HL-60 (cell line): ENCODE data around the gene CCR5AS.

Source experiments
- DNase-seq, 2 experiments: peaks; one replicate each; pipeline ENCODE4 v3.0.0-alpha.2; 2010 to 2020; ENCODE audit warnings: low read depth in 1 of 2, low spot score in 1 of 2
- H3K27ac ChIP-seq: fragments of 250-450 bp; sonication (Bioruptor Pico); replicated peaks from 2 replicates; pipeline ENCODE4 v1.5.1; 2020; ENCODE audit warnings: mild to moderate bottlenecking, moderate library complexity
- H3K27me3 ChIP-seq: fragments of 250-450 bp; sonication (Bioruptor Pico); 2 replicates; pipeline ENCODE4 v1.5.1; 2021; ENCODE audit warnings: mild to moderate bottlenecking, moderate library complexity; ENCODE audit not compliant: insufficient read depth, poor library complexity, severe bottlenecking
- H3K4me3 ChIP-seq: replicated peaks from 2 replicates; pipeline ENCODE4 v1.5.1; 2011; ENCODE audit warnings: mild to moderate bottlenecking, control low read depth, low read length; ENCODE audit not compliant: insufficient read depth
- CTCF ChIP-seq: IDR thresholded peaks from one replicate; pipeline ENCODE4 v1.5.1; 2011; ENCODE audit warnings: low read length, control low read depth, inconsistent platforms; ENCODE audit not compliant: insufficient read depth
- GABPA ChIP-seq: IDR thresholded peaks from 2 replicates; pipeline ENCODE4 v1.6.1; 2012; ENCODE audit warnings: low read depth
- POLR2AphosphoS5 ChIP-seq: IDR thresholded peaks from 2 replicates; pipeline ENCODE4 v1.6.1; 2012; ENCODE audit warnings: low read depth
- REST ChIP-seq: IDR thresholded peaks from 2 replicates; pipeline ENCODE4 v1.6.1; 2012; ENCODE audit warnings: low read depth; ENCODE audit not compliant: insufficient replicate concordance
- SPI1 ChIP-seq: IDR thresholded peaks from 2 replicates; pipeline ENCODE4 v1.6.1; 2012; ENCODE audit warnings: low read depth, mild to moderate bottlenecking, borderline replicate concordance

CCR5AS gene

GRCh38 chr3:46356909-46357308 is 50.0 kb downstream of the CCR5AS start:
- Histone ChIP-seq H3K4me3 (no peak overlapping the region), H3K27ac (no peak overlapping the region), H3K27me3 (no peaks in the 10 kb centered on the region)
- no peak for DNase-seq
- TF ChIP-seq REST (no peak), CTCF (no peak), GABPA (no peak), SPI1 (no peak), POLR2AphosphoS5 (no peak)

GRCh38 chr3:46356276-46356675 is 50.6 kb downstream of the CCR5AS start:
- Histone ChIP-seq H3K4me3 (peak overlapping the region; percentile 52), H3K27me3 (no peaks in the 10 kb centered on the region), H3K27ac (no peak overlapping the region)
- TF ChIP-seq POLR2AphosphoS5 (no peak), CTCF (no peak), SPI1 (no peak), GABPA (no peak), REST (no peak)
- DNase-seq, result no peak

GRCh38 chr3:46354984-46355383 is 51.9 kb downstream of the CCR5AS start:
- peak overlapping the region; percentile 52 for H3K4me3 ChIP-seq
- TF ChIP-seq CTCF, result no peak
- TF ChIP-seq REST, result no peak
- DNase-seq, result no peak
- no peaks in the 10 kb centered on the region for H3K27me3 ChIP-seq
- H3K27ac ChIP-seq, result no peak overlapping the region
